KBM-7 (cell line): ENCODE measurements around the gene XPA.
"Not testable (repeated sequence)": the region's sequence is repeated elsewhere in the genome, so short reads cannot be mapped to it uniquely, and the experiment has no call there.

Source experiments
- DNase-seq: peaks from one replicate; pipeline ENCODE4 v3.0.0-alpha.2; 2015
- in situ Hi-C: fragments of 300-500 bp; cut with MboI; formaldehyde crosslinking; loops from 2 replicates; pipeline ENCODE4 v1.14.3; 2020; ENCODE audit warnings: low sequenced_read_pairs, low pct_unique_long_range_greater_than_20kb, mixed read lengths

Gene XPA

GRCh38 chr9:97696803-97697601 is at the start of gene XPA:
Gene XPA (minus strand): TSS chr9:97697340. CDS start chr9:97697292, 48 bp downstream.
- peak; percentile 93 for DNase-seq
- in situ Hi-C loops: no loop called here

- DNase-seq: no peak
- in situ Hi-C loops: no loop called here
Measured at GRCh38 chr9:97744710-97745708, 47.9 kb upstream of the XPA start.

- DNase-seq, in situ Hi-C loops: not testable (repeated sequence)
Measured at GRCh38 chr9:97744025-97744424, 46.9 kb upstream of the XPA start.

GRCh38 chr9:97742545-97742944 is 45.4 kb upstream of the XPA start:
- DNase-seq: no peak

GRCh38 chr9:97741947-97742346 is 44.8 kb upstream of the XPA start:
- in situ Hi-C loops: no loop called here
- DNase-seq: no peak

More at GRCh38 chr9:97742545-97742944, 45.4 kb upstream of the XPA start:
- in situ Hi-C loops: no loop called here

GRCh38 chr9:97740848-97741821 is 44.0 kb upstream of the XPA start:
- DNase-seq: peak; percentile 57
- in situ Hi-C loops: no loop called here

- in situ Hi-C loops: no loop called here
- no peak for DNase-seq
Measured at GRCh38 chr9:97737429-97737828, 40.3 kb upstream of the XPA start.

- no peak for DNase-seq
- in situ Hi-C loops: no loop called here
Measured at GRCh38 chr9:97735070-97735600, 38.0 kb upstream of the XPA start.

GRCh38 chr9:97726716-97727115 is 29.6 kb upstream of the XPA start:
- no peak for DNase-seq
- in situ Hi-C loops: no loop called here

- DNase-seq: no peak
- in situ Hi-C loops: no loop called here
Measured at GRCh38 chr9:97723819-97724218, 26.7 kb upstream of the XPA start.

GRCh38 chr9:97722331-97722730 is 25.2 kb upstream of the XPA start:
- in situ Hi-C loops: no loop called here

GRCh38 chr9:97721396-97721795 is 24.3 kb upstream of the XPA start:
- no peak for DNase-seq
- in situ Hi-C loops: no loop called here

More at GRCh38 chr9:97722331-97722730, 25.2 kb upstream of the XPA start:
- no peak for DNase-seq

GRCh38 chr9:97717866-97718265 is 20.7 kb upstream of the XPA start:
- in situ Hi-C loops: no loop called here
- no peak for DNase-seq

GRCh38 chr9:97714435-97714834 is 17.3 kb upstream of the XPA start:
- in situ Hi-C loops: no loop called here
- DNase-seq: no peak

- DNase-seq: no peak
- in situ Hi-C loops: no loop called here
Measured at GRCh38 chr9:97711223-97711626, 14.1 kb upstream of the XPA start.

- in situ Hi-C loops: no loop called here
- DNase-seq: peak; percentile 73
Measured at GRCh38 chr9:97710356-97711222, 13.4 kb upstream of the XPA start.

- DNase-seq: no peak
- in situ Hi-C loops: no loop called here
Measured at GRCh38 chr9:97706246-97706645, 9.1 kb upstream of the XPA start.
